ENCODE measurements around the gene PPA2.

- TF ChIP-seq CTCF (IDR thresholded peaks at IDR 0.05; ENCODE audit: low read depth, low read length, poor library complexity, severe bottlenecking) (no peak), EZH2phosphoT487 (IDR thresholded peaks at IDR 0.05; ENCODE audit: borderline replicate concordance, low read length) (no peak)
These were observed 146.6 kb downstream of the PPA2 start for GRCh38 chr4:105327222-105327621.

Data from DOHH2 (cell line).